OCI-LY7 (cell line): ENCODE results near the gene TICRR.

Source experiments
- EZH2phosphoT487 ChIP-seq: fragments of 200-600 bp; sonication (generic); IDR thresholded peaks from 2 replicates; pipeline ENCODE4 v1.6.1; 2018; ENCODE audit warnings: low read depth, borderline replicate concordance, mild to moderate bottlenecking, mixed run types, antibody characterized with exemption, low read length, moderate library complexity, mixed read lengths
- TF ChIP-seq, protein P1 (sequence below): fragments of 200-600 bp; sonication (generic); conservative IDR thresholded peaks from 2 replicates; pipeline ENCODE4 v1.5.1; 2014; ENCODE audit warnings: mild to moderate bottlenecking, antibody characterized with exemption, low read length, moderate library complexity, mixed read lengths

DNA sequence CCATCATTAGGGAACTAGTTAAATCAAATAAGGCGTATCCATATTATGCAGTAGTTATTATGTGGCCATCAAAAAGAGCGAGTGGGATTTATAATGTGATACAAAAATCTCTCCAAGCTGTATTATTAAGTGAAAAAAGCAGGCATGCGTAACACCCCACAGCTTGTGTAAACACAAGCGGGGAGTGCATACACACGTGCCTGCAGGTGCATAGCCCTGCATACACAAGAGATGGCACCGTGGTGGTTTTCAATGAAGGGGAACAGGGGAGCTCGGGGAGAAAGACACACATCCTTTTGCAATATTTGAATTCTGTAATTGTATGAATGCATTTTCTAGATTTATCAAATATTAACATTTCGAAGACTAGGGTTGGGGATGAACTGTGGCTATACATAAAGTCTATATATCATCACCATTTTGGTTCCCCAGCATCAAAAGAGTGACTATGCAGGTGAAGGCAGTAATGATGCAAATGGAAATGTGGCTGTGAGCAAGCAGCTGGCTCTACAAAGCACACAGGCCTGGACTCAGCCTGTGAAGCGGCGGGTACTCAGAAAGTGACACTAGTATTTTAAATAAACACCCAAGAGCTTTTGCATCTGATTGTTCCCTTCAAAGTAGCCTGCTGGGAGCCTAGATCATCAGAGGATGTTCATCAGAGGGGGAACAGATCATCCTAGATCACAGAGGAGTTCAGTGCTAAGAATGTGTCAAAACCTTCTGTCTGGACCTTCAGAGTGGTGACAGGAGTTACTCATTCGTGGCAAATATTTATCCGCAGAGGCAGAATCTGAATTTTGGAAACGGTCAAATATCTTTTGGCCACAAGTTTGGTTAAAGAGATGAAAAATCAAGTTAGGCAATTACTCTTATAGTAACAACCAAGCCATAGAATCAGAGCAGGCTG, 89.4 kb downstream of the TICRR start:
- TF ChIP-seq, protein P1, sequence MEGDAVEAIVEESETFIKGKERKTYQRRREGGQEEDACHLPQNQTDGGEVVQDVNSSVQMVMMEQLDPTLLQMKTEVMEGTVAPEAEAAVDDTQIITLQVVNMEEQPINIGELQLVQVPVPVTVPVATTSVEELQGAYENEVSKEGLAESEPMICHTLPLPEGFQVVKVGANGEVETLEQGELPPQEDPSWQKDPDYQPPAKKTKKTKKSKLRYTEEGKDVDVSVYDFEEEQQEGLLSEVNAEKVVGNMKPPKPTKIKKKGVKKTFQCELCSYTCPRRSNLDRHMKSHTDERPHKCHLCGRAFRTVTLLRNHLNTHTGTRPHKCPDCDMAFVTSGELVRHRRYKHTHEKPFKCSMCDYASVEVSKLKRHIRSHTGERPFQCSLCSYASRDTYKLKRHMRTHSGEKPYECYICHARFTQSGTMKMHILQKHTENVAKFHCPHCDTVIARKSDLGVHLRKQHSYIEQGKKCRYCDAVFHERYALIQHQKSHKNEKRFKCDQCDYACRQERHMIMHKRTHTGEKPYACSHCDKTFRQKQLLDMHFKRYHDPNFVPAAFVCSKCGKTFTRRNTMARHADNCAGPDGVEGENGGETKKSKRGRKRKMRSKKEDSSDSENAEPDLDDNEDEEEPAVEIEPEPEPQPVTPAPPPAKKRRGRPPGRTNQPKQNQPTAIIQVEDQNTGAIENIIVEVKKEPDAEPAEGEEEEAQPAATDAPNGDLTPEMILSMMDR: no peak
- no peak for TF ChIP-seq EZH2phosphoT487
